ENCODE measurements around the gene STAT3.
A peak's percentile ranks its signal among the peaks of the same experiment; 100 is the strongest.
"Not testable (repeated sequence)": the region's sequence is repeated elsewhere in the genome, so short reads cannot be mapped to it uniquely, and the experiment has no call there.

Gene STAT3

GRCh38 chr17:42408061-42408460, 19.8 kb upstream of the STAT3 start:
- no peak for DNase-seq

- DNase-seq: peak; percentile 36
Observed at GRCh38 chr17:42407289-42407836, 19.1 kb upstream of the STAT3 start.

GRCh38 chr17:42406615-42407288, 18.5 kb upstream of the STAT3 start:
- no peak for DNase-seq

GRCh38 chr17:42405963-42406495, 17.8 kb upstream of the STAT3 start:
- DNase-seq: peak; percentile 84

- no peak for DNase-seq
Observed at GRCh38 chr17:42405076-42405475, 16.8 kb upstream of the STAT3 start.

- no peak for DNase-seq
Observed at GRCh38 chr17:42404326-42405055, 16.2 kb upstream of the STAT3 start.

- DNase-seq: no peak
Observed at GRCh38 chr17:42403150-42403549, 14.9 kb upstream of the STAT3 start.

GRCh38 chr17:42402117-42402516, 13.9 kb upstream of the STAT3 start:
- no peak for DNase-seq

GRCh38 chr17:42400844-42401375, 12.7 kb upstream of the STAT3 start:
- not testable (repeated sequence) for DNase-seq

- DNase-seq: no peak
Observed at GRCh38 chr17:42399948-42400843, 12.0 kb upstream of the STAT3 start.

GRCh38 chr17:42399121-42399520, 10.9 kb upstream of the STAT3 start:
- no peak for DNase-seq

- not testable (repeated sequence) for DNase-seq
Observed at GRCh38 chr17:42395601-42396000, 7.4 kb upstream of the STAT3 start.

- no peak for DNase-seq
Observed at GRCh38 chr17:42394838-42395237, 6.6 kb upstream of the STAT3 start.

GRCh38 chr17:42392692-42393415, 4.6 kb upstream of the STAT3 start:
- no peak for DNase-seq

GRCh38 chr17:42391439-42391838, 3.2 kb upstream of the STAT3 start:
- DNase-seq: not testable (repeated sequence)

- DNase-seq: no peak
Observed at GRCh38 chr17:42389899-42390298, 1.7 kb upstream of the STAT3 start.

GRCh38 chr17:42389135-42389417, 834 bp upstream of the STAT3 start:
- DNase-seq: no peak

- DNase-seq: peak; percentile 65
Observed at GRCh38 chr17:42387661-42388380, 421 bp downstream of the STAT3 start.

GRCh38 chr17:42386777-42387657, 1.2 kb downstream of the STAT3 start:
- DNase-seq: no peak

GRCh38 chr17:42381898-42382297, 6.3 kb downstream of the STAT3 start:
- DNase-seq: no peak
